T-helper 17 cell (primary cell): ENCODE results near the gene TRPC3. TPM values are rescaled to one million over a fixed set of nuclear protein-coding genes. Genes with fewer than 3 reads are reported as not detected.

Experiments used
- ATAC-seq: fragments of 150-1000 bp; cut with Tn5 transposase; 2 replicates; pipeline ENCODE4 v1.10.0; 2021; ENCODE audit warnings: mild to moderate bottlenecking, moderate library complexity
- DNase-seq, 3 donors: peaks; one replicate each; pipeline versions ENCODE4 v3.0.0 to v3.0.0-alpha.2; 2020 to 2021
- H3K9me3 ChIP-seq: one replicate; pipeline ENCODE4 v1.7.0; 2013; ENCODE audit warnings: low read length, mild to moderate bottlenecking; ENCODE audit not compliant: control insufficient read depth, poor library complexity, severe bottlenecking
- H3K27ac Mint-ChIP-seq: one replicate; pipeline ENCODE4 v1.8.0; 2022; ENCODE audit warnings: mild to moderate bottlenecking, moderate library complexity, mixed read lengths
- H3K27me3 Mint-ChIP-seq: one replicate; pipeline ENCODE4 v1.8.0; 2022; ENCODE audit warnings: mixed read lengths
- H3K36me3 Mint-ChIP-seq: one replicate; pipeline ENCODE4 v1.8.0; 2022; ENCODE audit warnings: low read depth, mixed read lengths
- H3K4me1 Mint-ChIP-seq: one replicate; pipeline ENCODE4 v1.8.0; 2022; ENCODE audit warnings: mild to moderate bottlenecking, mixed read lengths
- H3K4me3 Mint-ChIP-seq: one replicate; pipeline ENCODE4 v1.8.0; 2022; ENCODE audit warnings: mild to moderate bottlenecking, moderate library complexity, mixed read lengths
- total RNA-seq, 4 donors: library from RNA in 2 of 4; stranded (reverse) in 2 of 4; gene quantifications; one replicate each; pipeline ENCODE4 v1.2.3 and lab custom pipeline; 2022 to 2026

Gene TRPC3
- total RNA-seq, 2 donors from 2014 or later = not detected

DNA sequence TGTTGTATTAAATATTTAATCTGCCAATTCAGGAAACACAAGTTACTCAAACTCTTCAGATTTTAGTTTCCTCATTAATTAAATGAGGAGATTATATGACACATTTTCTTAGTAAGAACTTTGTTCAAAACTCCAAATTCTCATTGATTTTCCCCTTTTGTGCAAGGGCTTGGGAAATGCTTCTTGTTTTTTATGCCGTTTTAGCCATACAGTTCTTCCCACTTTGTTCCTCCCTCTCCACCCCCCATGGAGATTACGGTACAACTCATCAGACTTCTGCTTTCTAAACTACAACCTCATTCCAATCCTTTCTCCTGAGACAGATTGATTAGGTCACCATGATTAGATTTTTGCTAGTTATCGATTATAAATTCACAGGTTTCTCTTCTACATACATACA lies 70.7 kb downstream of the TRPC3 start:
- no peaks in the 10 kb centered on the region for H3K9me3 ChIP-seq
- DNase-seq (no peak), ATAC-seq (no peak)
- H3K36me3 Mint-ChIP-seq = no peaks in the 10 kb centered on the region
- H3K27me3 Mint-ChIP-seq = peaks cover 33% of the 10 kb centered on the region
- no peak overlapping the region for H3K27ac Mint-ChIP-seq
- H3K4me1 Mint-ChIP-seq = no peaks in the 10 kb centered on the region
- H3K4me3 Mint-ChIP-seq = no peak overlapping the region

DNA sequence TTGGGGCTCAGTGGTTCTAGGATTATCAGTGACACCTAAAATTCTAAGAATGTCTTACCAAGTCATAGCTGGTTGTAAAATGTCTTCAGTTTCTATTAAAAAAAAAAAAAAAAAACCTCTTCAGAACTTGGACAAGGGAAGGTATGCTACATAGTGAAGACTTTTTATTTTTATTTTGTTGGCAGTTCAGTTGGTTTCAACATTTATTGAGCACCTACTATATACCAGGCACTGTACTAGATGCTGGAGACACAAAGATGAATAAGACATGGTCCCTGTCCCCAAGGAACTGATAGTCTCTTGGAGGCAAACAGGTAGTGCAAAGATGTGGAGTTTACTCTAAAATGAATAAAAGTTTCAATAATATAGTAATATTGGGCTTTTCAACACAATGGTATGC lies 72.7 kb downstream of the TRPC3 start:
- Mint-ChIP-seq H3K4me1 (no peaks in the 10 kb centered on the region), H3K27me3 (peaks cover 25% of the 10 kb centered on the region), H3K4me3 (no peak overlapping the region), H3K36me3 (no peaks in the 10 kb centered on the region), H3K27ac (no peak overlapping the region)
- no peak for ATAC-seq
- H3K9me3 ChIP-seq = no peaks in the 10 kb centered on the region
- no peak for DNase-seq

DNA sequence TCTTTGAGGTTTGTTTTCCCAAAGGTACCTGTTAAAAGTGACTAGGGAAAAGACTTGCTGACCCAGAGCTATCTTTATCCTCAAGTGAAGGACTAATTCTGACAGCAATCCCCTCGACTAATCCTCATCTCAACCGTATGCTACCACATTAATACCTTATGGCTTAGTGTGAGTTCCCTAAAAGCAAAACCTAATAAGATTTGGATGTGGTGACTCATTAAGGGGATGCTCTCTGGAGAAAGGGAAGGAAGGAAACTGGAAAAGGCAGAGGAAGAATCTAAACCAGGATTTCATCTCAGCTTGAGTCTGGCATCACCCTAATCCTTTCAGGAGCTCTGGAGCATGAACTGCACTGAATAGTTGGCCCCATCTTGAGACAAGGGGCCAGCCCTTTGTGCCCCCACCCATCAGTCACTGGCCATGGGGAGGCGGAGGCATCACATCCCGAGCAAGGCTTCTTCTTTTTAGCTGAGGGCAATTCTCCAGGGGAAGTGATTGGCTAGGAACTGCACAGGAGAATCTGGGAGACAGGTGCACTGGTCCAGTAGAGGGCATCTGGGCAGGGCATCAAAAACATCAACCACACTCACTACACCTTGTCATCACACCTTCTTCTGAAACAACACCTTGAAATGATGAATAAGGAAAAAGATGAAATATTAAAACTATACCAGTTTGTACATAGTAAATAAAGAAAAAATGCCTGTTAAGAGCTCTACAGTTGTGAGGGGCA lies 74.7 kb downstream of the TRPC3 start:
- Mint-ChIP-seq H3K27ac (no peak overlapping the region), H3K4me1 (no peaks in the 10 kb centered on the region), H3K36me3 (no peaks in the 10 kb centered on the region), H3K4me3 (no peak overlapping the region), H3K27me3 (peaks cover 32% of the 10 kb centered on the region)
- no peaks in the 10 kb centered on the region for H3K9me3 ChIP-seq
- no peak for ATAC-seq
- DNase-seq = no peak

DNA sequence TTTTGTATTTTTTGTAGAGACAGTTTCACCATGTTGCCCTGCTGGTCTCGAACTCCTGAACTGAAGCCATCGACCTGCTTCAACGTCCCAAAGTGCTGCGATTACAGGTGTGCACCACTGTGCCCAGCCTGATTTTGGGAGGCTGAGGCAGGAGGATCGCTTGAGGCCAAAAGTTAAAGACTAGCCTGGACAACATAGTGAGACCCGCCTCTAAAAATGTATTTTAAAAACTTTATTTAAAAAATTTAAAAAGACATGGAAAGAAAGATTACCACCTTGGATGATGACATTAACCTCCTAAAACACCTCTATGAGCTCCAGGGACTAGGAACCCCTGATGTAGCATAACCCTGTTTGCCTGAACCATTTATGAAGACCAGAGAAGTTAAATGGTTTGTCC lies 75.8 kb downstream of the TRPC3 start:
- Mint-ChIP-seq H3K27me3 (peaks cover 29% of the 10 kb centered on the region), H3K36me3 (no peaks in the 10 kb centered on the region), H3K27ac (no peak overlapping the region), H3K4me1 (no peaks in the 10 kb centered on the region), H3K4me3 (no peak overlapping the region)
- H3K9me3 ChIP-seq = no peaks in the 10 kb centered on the region
- ATAC-seq = no peak
- DNase-seq = no peak

DNA sequence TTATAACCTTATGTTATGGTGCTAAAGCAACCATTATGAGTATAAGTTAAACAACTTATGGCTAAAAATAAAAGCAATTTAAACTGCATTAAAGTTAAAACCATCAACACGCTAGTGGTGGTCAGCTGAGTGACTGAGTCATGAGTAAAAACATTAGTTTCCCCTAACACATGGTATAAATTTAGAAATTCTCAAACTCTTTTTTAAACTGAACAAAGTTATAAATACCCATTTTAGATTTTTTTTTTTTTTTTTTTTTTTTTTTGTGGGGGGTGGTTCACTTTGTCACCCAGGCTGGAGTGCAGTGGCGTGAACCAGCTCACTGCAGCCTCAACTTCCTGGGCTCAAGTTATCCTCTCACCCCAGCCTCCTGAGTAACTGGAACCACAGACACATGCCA lies 76.2 kb downstream of the TRPC3 start:
- no peaks in the 10 kb centered on the region for H3K9me3 ChIP-seq
- Mint-ChIP-seq H3K36me3 (no peaks in the 10 kb centered on the region), H3K4me3 (no peak overlapping the region), H3K27me3 (peaks cover 27% of the 10 kb centered on the region), H3K27ac (no peak overlapping the region), H3K4me1 (peaks cover 3% of the 10 kb centered on the region)
- no peak for DNase-seq
- ATAC-seq = no peak

DNA sequence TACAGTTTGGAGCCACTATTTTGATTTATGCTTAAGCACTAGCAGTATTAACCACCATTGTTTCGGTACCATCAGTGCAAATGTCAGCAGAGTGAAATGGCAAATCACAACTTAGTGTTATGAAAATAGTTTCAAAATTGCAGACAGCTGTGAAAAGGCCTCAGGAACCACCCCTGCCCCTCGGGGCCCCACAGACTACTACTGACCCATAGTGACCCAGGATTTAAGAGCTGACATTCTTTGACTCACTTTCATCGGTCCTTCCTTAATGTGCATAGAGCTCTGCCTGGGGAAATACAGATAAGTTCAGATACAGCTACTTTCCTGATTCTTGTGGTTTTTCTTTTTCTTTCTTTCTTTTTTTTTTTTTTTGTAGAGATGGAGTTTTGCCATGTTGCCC lies 78.3 kb downstream of the TRPC3 start:
- ATAC-seq (no peak), DNase-seq (no peak)
- no peaks in the 10 kb centered on the region for H3K9me3 ChIP-seq
- H3K27me3 Mint-ChIP-seq = peaks cover 21% of the 10 kb centered on the region
- H3K36me3 Mint-ChIP-seq = no peaks in the 10 kb centered on the region
- peaks cover 10% of the 10 kb centered on the region for H3K4me1 Mint-ChIP-seq
- H3K27ac Mint-ChIP-seq = no peak overlapping the region
- H3K4me3 Mint-ChIP-seq = no peak overlapping the region

DNA sequence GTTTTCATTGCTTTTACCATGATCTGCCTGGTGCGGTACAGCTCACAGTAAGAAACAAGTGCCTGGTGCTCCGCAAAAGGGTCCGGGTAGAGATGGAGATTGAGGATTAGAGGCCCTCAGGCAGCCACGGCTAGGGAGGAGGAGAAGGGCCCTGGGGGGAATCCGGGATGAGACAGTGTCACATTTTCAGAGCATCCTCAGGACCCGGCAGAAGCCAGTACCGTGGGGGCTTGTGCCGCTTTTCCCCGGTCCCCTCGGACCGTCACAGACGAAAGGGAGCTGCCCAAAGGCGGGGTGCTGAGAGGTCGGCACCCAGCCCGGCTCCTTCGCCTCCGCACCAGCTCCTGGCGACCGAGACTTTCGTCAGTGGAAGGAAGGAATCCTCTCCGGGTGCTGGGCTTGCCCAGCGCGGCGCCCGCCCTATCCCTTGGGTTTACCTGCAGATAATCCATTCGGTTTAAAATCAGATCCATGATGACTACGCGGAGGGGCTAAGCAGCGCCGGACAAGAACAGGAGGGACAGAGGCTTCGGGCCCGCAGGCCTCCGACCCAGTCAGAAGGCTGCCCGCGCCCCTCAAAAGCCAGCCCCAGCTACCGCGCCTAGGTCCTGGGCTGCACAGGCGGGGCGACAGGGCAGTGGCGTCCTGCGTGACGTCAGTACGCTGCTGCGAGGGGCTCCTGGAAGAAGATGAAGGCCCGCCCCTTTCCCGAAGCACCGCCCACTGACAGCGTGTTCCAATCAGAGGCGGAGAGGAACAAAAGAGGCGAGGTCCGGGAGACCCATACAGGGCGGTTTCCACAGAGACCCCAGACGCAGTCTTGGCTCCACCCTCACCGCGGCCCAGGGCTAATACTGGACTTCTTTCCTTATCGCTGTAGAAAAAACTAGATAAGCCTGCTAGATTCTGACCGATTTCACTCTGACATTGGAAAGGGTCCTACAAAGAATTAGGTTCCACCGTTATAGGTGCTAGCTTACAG lies 81.7 kb downstream of the TRPC3 start, which contains the start of gene BBS7:
Gene BBS7, minus strand, starts transcription at position 634 of the 982 bp plus-strand sequence. Its CDS starts 161 bp downstream, at position 473.
- Mint-ChIP-seq H3K4me1 (peaks cover 16% of the 10 kb centered on the region), H3K4me3 (peak within 1 kb of the TSS; percentile 97), H3K36me3 (peaks cover 3% of the 10 kb centered on the region), H3K27me3 (peaks cover 12% of the 10 kb centered on the region), H3K27ac (peak within 1 kb of the TSS; percentile 92)
- ATAC-seq (peak; percentile 99), DNase-seq (peak; percentile 83 to 87 (median 86))
- H3K9me3 ChIP-seq = no peaks in the 10 kb centered on the region

DNA sequence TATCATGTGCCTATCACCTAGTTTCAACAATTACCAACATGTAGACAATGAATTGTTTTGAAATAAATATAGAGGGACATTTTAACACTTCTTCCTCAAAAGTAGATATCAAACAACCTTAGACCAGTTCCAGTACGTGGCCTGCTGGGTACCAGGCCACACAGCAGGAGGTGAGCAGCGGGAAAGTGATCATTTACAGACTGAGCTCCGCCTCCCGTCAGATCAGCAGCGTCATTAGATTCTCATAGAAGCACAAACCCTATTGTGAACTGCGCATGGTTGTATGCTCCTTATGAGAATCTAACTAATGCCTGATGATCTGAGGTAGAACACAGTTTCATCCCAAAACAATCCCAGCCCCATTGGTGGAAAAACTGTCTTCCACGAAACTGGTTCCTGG lies 88.1 kb downstream of the TRPC3 start:
- Mint-ChIP-seq H3K27ac (no peak overlapping the region), H3K36me3 (peaks cover 6% of the 10 kb centered on the region), H3K4me3 (no peak overlapping the region), H3K27me3 (no peaks in the 10 kb centered on the region), H3K4me1 (peaks cover 13% of the 10 kb centered on the region)
- no peaks in the 10 kb centered on the region for H3K9me3 ChIP-seq
- ATAC-seq (no peak), DNase-seq (no peak)

DNA sequence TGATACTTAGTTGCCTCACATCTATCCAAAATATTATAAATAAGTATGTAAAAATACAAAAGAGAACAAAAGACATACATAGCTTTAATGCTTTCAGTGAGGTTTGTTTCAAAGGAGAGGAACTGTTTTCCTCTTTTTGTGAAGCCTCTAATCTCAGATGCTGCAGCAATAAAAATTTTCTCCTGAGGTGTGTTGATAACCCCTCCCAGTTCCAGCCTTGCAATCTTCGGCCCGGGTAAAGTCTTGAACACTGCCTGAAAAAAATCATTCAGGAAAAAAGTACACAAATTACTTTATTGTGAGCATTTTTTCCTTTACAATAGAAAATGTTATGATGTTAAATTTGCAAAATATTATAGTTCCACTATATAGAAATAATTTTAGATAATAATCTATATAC lies 90.4 kb downstream of the TRPC3 start:
- peaks cover 6% of the 10 kb centered on the region for H3K36me3 Mint-ChIP-seq
- H3K27ac Mint-ChIP-seq = no peak overlapping the region
- DNase-seq (no peak), ATAC-seq (no peak)
- no peak overlapping the region for H3K4me3 Mint-ChIP-seq
- no peaks in the 10 kb centered on the region for H3K27me3 Mint-ChIP-seq
- H3K9me3 ChIP-seq = no peaks in the 10 kb centered on the region
- H3K4me1 Mint-ChIP-seq = peaks cover 13% of the 10 kb centered on the region

DNA sequence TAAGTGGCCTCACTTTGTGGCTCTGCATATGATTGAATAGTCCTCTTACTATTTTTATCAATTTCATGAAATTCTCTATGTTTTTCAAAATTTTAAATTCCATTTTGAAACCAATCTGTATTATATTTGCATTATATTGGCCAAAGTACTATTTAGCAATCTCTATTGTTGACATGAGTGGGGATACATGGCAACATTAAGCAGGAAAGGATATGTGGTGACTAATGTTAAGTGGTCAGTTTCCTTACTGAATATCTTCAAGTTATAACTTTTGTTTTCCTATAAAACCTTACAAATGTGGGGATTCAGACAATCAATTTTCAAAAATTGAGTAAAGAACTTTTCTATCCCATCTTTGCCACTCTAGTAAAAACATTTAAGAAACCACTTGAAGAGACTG lies 91.7 kb downstream of the TRPC3 start:
- no peak for DNase-seq

DNA sequence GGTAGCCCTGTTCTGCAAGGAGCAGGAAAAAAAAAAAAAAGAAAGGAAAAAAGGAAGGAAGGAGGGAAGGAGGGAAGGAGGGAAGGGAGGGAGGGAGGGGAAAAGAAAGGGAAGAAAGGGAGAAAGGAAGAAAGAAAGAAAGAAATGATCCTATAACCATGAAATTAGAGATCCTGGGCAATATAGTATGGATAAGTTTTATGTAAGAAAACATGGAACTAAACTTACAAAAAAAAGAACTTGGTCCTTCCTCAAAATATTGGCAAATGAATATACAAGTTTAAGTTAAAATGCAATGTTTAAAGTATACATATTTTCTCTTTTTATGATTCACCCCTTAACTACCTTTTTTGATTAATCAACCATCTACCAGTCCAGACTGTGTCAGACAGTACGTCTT lies 100.5 kb downstream of the TRPC3 start:
- no peaks in the 10 kb centered on the region for H3K9me3 ChIP-seq
- no peak overlapping the region for H3K27ac Mint-ChIP-seq
- no peaks in the 10 kb centered on the region for H3K27me3 Mint-ChIP-seq
- ATAC-seq (no peak), DNase-seq (no peak)
- H3K36me3 Mint-ChIP-seq = peaks cover 14% of the 10 kb centered on the region
- peaks cover 10% of the 10 kb centered on the region for H3K4me1 Mint-ChIP-seq
- H3K4me3 Mint-ChIP-seq = no peak overlapping the region

More for the DNA sequence above, 91.7 kb downstream of the TRPC3 start:
- Mint-ChIP-seq H3K4me3 (no peak overlapping the region), H3K27ac (no peak overlapping the region), H3K4me1 (peaks cover 8% of the 10 kb centered on the region), H3K27me3 (no peaks in the 10 kb centered on the region), H3K36me3 (peaks cover 3% of the 10 kb centered on the region)
- ATAC-seq = no peak
- no peaks in the 10 kb centered on the region for H3K9me3 ChIP-seq

DNA sequence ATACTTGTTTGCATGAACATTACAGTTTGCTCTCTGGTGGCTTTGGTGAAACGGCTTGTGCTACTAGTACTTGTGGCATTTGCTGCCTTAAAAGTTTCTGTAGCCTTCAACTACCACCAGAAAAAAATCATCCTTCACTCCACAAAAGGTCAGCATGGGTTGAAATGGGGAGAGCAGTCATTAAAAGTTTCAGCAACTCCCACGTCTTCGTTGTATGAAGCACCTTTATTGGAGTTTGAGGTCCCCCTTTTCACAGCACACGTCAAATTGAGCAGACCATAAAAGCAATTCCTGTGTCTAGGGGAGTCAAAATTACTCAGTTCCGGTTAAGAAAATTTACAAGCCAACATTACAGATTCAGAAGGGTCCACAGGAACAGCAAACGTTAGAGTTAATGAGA lies 105.2 kb downstream of the TRPC3 start:
- H3K4me1 Mint-ChIP-seq = peaks cover 2% of the 10 kb centered on the region
- no peak overlapping the region for H3K4me3 Mint-ChIP-seq
- no peaks in the 10 kb centered on the region for H3K27me3 Mint-ChIP-seq
- DNase-seq (no peak), ATAC-seq (no peak)
- H3K27ac Mint-ChIP-seq = no peak overlapping the region
- H3K36me3 Mint-ChIP-seq = peaks cover 16% of the 10 kb centered on the region
- no peaks in the 10 kb centered on the region for H3K9me3 ChIP-seq

DNA sequence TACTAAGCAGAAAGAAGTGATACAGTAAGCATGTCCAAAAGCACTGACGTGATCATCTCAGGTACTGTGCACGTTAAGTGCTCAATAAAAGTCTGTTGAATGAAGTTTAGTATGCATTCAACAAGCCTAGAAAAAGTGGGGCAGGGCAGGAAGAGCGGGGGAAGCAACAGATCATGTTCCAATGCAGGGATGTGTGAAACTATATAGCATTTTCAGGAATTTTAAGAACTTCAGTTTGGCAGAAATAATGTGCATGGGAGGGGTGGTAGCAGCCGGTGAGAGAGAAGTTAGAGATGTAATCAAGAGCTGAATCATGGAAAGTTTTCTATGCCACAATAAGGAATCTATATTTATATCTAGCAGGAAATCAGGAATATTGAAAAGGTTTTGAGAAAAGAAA lies 109.0 kb downstream of the TRPC3 start:
- H3K36me3 Mint-ChIP-seq = peaks cover 18% of the 10 kb centered on the region
- DNase-seq (no peak), ATAC-seq (no peak)
- H3K27me3 Mint-ChIP-seq = no peaks in the 10 kb centered on the region
- H3K9me3 ChIP-seq = no peaks in the 10 kb centered on the region
- H3K4me1 Mint-ChIP-seq = no peaks in the 10 kb centered on the region
- H3K4me3 Mint-ChIP-seq = no peak overlapping the region
- H3K27ac Mint-ChIP-seq = no peak overlapping the region
